Osteoblast (primary cell): ENCODE data around the gene CHCHD3. TPM values are rescaled to one million over a fixed set of nuclear protein-coding genes. Genes with fewer than 3 reads are reported as not detected.
A peak's percentile ranks its signal among the peaks of the same experiment; 100 is the strongest.

Source experiments
- DNase-seq: peaks from one replicate; pipeline ENCODE4 v3.0.0; 2011; ENCODE audit warnings: low spot score, mixed read lengths; ENCODE audit not compliant: insufficient read length; ENCODE audit errors: missing footprints
- H2AFZ ChIP-seq: 2 replicates; pipeline ENCODE4 v1.6.0; 2011; ENCODE audit warnings: mild to moderate bottlenecking, low read length
- H3K27ac ChIP-seq: 2 replicates; pipeline ENCODE4 v1.5.1; 2011; ENCODE audit warnings: mild to moderate bottlenecking, low read depth, low read length, moderate library complexity
- H3K27me3 ChIP-seq: 2 replicates; pipeline ENCODE4 v1.6.0; 2012; ENCODE audit warnings: mild to moderate bottlenecking, control low read depth, inconsistent platforms, low read length, moderate library complexity; ENCODE audit not compliant: insufficient read depth
- H3K36me3 ChIP-seq: 2 replicates; pipeline ENCODE4 v1.5.1; 2011; ENCODE audit warnings: mild to moderate bottlenecking, low read length, control low read depth, moderate library complexity; ENCODE audit not compliant: insufficient read depth
- H3K4me1 ChIP-seq: 2 replicates; pipeline ENCODE4 v1.5.1; 2011; ENCODE audit warnings: mild to moderate bottlenecking, low read length, control low read depth, moderate library complexity; ENCODE audit not compliant: insufficient read depth
- H3K4me2 ChIP-seq: 2 replicates; pipeline ENCODE4 v1.6.0; 2011; ENCODE audit warnings: mild to moderate bottlenecking, low read length; ENCODE audit not compliant: insufficient read depth
- H3K4me3 ChIP-seq: fragments of 200-600 bp; sonication (generic); 3 replicates; pipeline ENCODE4 v1.5.1; 2012; ENCODE audit warnings: mild to moderate bottlenecking, low read length, inconsistent platforms; ENCODE audit not compliant: insufficient read depth
- H3K79me2 ChIP-seq: 2 replicates; pipeline ENCODE4 v1.6.0; 2012; ENCODE audit warnings: mild to moderate bottlenecking, low read length, control low read depth, inconsistent platforms; ENCODE audit not compliant: insufficient read depth
- H3K9me3 ChIP-seq: 2 replicates; pipeline ENCODE4 v1.5.1; 2011; ENCODE audit warnings: low read depth, low read length, control low read depth
- H4K20me1 ChIP-seq: 2 replicates; pipeline ENCODE4 v1.6.0; 2012; ENCODE audit warnings: mild to moderate bottlenecking, low read length, control low read depth; ENCODE audit not compliant: insufficient read depth
- total RNA-seq: library from RNA; depleted of rRNA; stranded (reverse); fragments of >200 nt; gene quantifications from 2 replicates; pipeline ENCODE4 v1.2.3, GENCODE V29; 2012
- TF ChIP-seq, protein P1 (sequence below): IDR thresholded peaks from 2 replicates; pipeline ENCODE4 v1.5.1; 2011; ENCODE audit warnings: mild to moderate bottlenecking, low read depth, low read length, moderate library complexity; ENCODE audit errors: extremely low read depth

Gene CHCHD3
- total RNA-seq, 1 donor, result 89.8 TPM

- Histone ChIP-seq H3K9me3 (no peaks in the 10 kb centered on the region), H3K27me3 (no peaks in the 10 kb centered on the region), H3K79me2 (peaks cover 31% of the 10 kb centered on the region), H3K36me3 (no peaks in the 10 kb centered on the region), H3K4me2 (no peak overlapping the region), H3K4me3 (no peak overlapping the region), H3K4me1 (no peaks in the 10 kb centered on the region), H2AFZ (no peak overlapping the region), H4K20me1 (peaks cover 3% of the 10 kb centered on the region), H3K27ac (no peak overlapping the region)
- TF ChIP-seq, protein P1, sequence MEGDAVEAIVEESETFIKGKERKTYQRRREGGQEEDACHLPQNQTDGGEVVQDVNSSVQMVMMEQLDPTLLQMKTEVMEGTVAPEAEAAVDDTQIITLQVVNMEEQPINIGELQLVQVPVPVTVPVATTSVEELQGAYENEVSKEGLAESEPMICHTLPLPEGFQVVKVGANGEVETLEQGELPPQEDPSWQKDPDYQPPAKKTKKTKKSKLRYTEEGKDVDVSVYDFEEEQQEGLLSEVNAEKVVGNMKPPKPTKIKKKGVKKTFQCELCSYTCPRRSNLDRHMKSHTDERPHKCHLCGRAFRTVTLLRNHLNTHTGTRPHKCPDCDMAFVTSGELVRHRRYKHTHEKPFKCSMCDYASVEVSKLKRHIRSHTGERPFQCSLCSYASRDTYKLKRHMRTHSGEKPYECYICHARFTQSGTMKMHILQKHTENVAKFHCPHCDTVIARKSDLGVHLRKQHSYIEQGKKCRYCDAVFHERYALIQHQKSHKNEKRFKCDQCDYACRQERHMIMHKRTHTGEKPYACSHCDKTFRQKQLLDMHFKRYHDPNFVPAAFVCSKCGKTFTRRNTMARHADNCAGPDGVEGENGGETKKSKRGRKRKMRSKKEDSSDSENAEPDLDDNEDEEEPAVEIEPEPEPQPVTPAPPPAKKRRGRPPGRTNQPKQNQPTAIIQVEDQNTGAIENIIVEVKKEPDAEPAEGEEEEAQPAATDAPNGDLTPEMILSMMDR, result no peak
- no peak for DNase-seq
Measured at GRCh38 chr7:133015888-133016287, 66.0 kb downstream of the CHCHD3 start.

- Histone ChIP-seq H4K20me1 (peaks cover 2% of the 10 kb centered on the region), H2AFZ (no peak overlapping the region)
Measured at GRCh38 chr7:133011746-133012145, 70.1 kb downstream of the CHCHD3 start.

GRCh38 chr7:133009426-133010252, 72.3 kb downstream of the CHCHD3 start:
- peak; percentile 19 for DNase-seq
- Histone ChIP-seq H3K27me3 (no peaks in the 10 kb centered on the region), H3K4me2 (no peak overlapping the region), H3K9me3 (no peaks in the 10 kb centered on the region), H2AFZ (no peak overlapping the region), H3K4me3 (no peak overlapping the region), H4K20me1 (no peaks in the 10 kb centered on the region), H3K36me3 (no peaks in the 10 kb centered on the region), H3K27ac (no peak overlapping the region), H3K4me1 (peaks cover 4% of the 10 kb centered on the region), H3K79me2 (peaks cover 27% of the 10 kb centered on the region)
- TF ChIP-seq, protein P1, result no peak

More at GRCh38 chr7:133011746-133012145, 70.1 kb downstream of the CHCHD3 start:
- Histone ChIP-seq H3K79me2 (peaks cover 37% of the 10 kb centered on the region), H3K36me3 (no peaks in the 10 kb centered on the region), H3K27me3 (no peaks in the 10 kb centered on the region), H3K4me2 (no peak overlapping the region), H3K4me3 (no peak overlapping the region), H3K27ac (no peak overlapping the region), H3K9me3 (no peaks in the 10 kb centered on the region), H3K4me1 (peaks cover 4% of the 10 kb centered on the region)
- no peak for DNase-seq
- TF ChIP-seq, protein P1, result no peak

DNA sequence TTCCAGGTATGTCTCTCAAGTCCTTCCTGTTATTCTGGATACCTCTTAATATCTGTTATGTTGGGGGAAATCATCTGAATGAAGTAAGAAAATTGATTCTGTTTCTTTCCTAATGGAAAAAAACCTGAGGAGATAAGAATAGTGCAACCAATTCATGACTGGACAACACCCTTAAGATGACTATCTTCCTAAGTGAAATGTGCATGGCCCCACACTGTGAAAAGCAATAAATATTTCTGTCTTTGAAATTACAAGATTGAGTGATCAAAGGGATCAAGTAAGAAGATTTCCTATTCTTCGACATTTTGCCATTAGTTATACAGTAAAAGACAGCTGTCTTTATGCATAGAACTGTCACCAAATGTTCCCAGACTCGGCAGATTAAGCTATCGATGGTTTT, 73.9 kb downstream of the CHCHD3 start:
- Histone ChIP-seq H2AFZ (no peak overlapping the region), H3K27ac (no peak overlapping the region), H3K36me3 (no peaks in the 10 kb centered on the region), H3K79me2 (peaks cover 26% of the 10 kb centered on the region), H3K9me3 (no peaks in the 10 kb centered on the region), H3K27me3 (no peaks in the 10 kb centered on the region), H4K20me1 (no peaks in the 10 kb centered on the region), H3K4me1 (peaks cover 4% of the 10 kb centered on the region), H3K4me3 (no peak overlapping the region), H3K4me2 (no peak overlapping the region)
- no peak for DNase-seq
- TF ChIP-seq, protein P1, result no peak
